Adrenal gland (tissue), 5 donors: Measurements from ENCODE around the gene HOXD12.

Source experiments
- POLR2A ChIP-seq, 2 donors: fragments of 450-650 bp; IDR thresholded peaks; one replicate each; pipeline ENCODE4 v1.6.1; 2017; ENCODE audit warnings: antibody characterized with exemption in 2 of 2, mild to moderate bottlenecking in 2 of 2, moderate library complexity in 1 of 2
- TF ChIP-seq, protein P1 (sequence below), 6 experiments: fragments of 450-650 bp in 4 of 6; fragments of 200-600 bp in 2 of 6; sonication (generic) in 1 of 6; IDR thresholded peaks; 1 replicate in 5 of 6; 2 replicates in 1 of 6; pipeline versions ENCODE4 v1.5.1 to v1.8.0; 2016 to 2021; ENCODE audit warnings: antibody characterized with exemption in 6 of 6, mild to moderate bottlenecking in 2 of 6, moderate library complexity in 1 of 6
- donor health status: DM: no; HTN: no; CAD: no.

DNA sequence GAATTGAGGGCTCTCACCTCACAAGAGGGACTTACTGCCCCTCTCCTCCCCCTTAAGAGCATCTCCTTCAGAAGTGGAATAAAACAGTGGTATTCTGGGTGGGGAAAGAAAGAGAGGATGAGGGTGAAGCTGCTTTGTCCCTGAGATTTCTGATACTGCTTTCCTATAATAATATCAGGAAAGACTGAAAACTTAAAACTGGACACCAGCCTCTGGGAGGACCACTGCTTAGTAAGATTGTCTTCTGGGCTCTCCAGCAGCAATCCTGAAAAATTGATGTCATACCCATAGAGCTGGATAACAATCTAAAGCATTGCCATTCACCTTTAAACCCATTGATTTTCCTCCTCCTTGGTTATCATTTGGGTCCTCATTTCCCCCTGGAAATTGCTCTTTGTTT, 47.0 kb downstream of the HOXD12 start:
- TF ChIP-seq, protein P1, sequence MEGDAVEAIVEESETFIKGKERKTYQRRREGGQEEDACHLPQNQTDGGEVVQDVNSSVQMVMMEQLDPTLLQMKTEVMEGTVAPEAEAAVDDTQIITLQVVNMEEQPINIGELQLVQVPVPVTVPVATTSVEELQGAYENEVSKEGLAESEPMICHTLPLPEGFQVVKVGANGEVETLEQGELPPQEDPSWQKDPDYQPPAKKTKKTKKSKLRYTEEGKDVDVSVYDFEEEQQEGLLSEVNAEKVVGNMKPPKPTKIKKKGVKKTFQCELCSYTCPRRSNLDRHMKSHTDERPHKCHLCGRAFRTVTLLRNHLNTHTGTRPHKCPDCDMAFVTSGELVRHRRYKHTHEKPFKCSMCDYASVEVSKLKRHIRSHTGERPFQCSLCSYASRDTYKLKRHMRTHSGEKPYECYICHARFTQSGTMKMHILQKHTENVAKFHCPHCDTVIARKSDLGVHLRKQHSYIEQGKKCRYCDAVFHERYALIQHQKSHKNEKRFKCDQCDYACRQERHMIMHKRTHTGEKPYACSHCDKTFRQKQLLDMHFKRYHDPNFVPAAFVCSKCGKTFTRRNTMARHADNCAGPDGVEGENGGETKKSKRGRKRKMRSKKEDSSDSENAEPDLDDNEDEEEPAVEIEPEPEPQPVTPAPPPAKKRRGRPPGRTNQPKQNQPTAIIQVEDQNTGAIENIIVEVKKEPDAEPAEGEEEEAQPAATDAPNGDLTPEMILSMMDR (IDR thresholded peaks at IDR 0.05) = no peak
- TF ChIP-seq POLR2A (IDR thresholded peaks at IDR 0.05) = no peak
